Ishikawa (cell line): ENCODE measurements around the gene KCNQ1.

Experiments
- CEBPB ChIP-seq: IDR thresholded peaks from 2 replicates; pipeline ENCODE4 v1.6.1; 2012
- CREB1 ChIP-seq: IDR thresholded peaks from 2 replicates; pipeline ENCODE4 v1.6.1; 2012; ENCODE audit warnings: low read depth
- EGR1 ChIP-seq: IDR thresholded peaks from 2 replicates; pipeline ENCODE4 v1.6.1; 2012
- EP300 ChIP-seq: IDR thresholded peaks from 2 replicates; pipeline ENCODE4 v1.6.1; 2012; ENCODE audit warnings: borderline replicate concordance
- FOXM1 ChIP-seq: IDR thresholded peaks from 2 replicates; pipeline ENCODE4 v1.6.1; 2012; ENCODE audit warnings: low read depth, borderline replicate concordance
- NFIC ChIP-seq: IDR thresholded peaks from 2 replicates; pipeline ENCODE4 v1.6.1; 2012
- RAD21 ChIP-seq: IDR thresholded peaks from 2 replicates; pipeline ENCODE4 v1.6.1; 2012; ENCODE audit warnings: low read depth
- TAF1 ChIP-seq: IDR thresholded peaks from 2 replicates; pipeline ENCODE4 v1.6.1; 2012; ENCODE audit warnings: low read depth, mild to moderate bottlenecking
- TCF12 ChIP-seq: IDR thresholded peaks from 2 replicates; pipeline ENCODE4 v1.6.1; 2012; ENCODE audit warnings: low read depth
- TEAD4 ChIP-seq: IDR thresholded peaks from 2 replicates; pipeline ENCODE4 v1.6.1; 2012
- YY1 ChIP-seq: IDR thresholded peaks from 2 replicates; pipeline ENCODE4 v1.6.1; 2012; ENCODE audit warnings: low read depth
- ZBTB7A ChIP-seq: IDR thresholded peaks from 2 replicates; pipeline ENCODE4 v1.6.1; 2012; ENCODE audit warnings: low read depth
- TF ChIP-seq, protein P1 (sequence below): IDR thresholded peaks from 2 replicates; pipeline ENCODE4 v1.6.1; 2012
- TF ChIP-seq, protein P2 (sequence below): IDR thresholded peaks from 2 replicates; pipeline ENCODE4 v1.6.1; 2012
- TF ChIP-seq, protein P3 (sequence below): IDR thresholded peaks from 2 replicates; pipeline ENCODE4 v1.6.1; 2012; ENCODE audit warnings: low read depth, mild to moderate bottlenecking

The KCNQ1 gene

DNA sequence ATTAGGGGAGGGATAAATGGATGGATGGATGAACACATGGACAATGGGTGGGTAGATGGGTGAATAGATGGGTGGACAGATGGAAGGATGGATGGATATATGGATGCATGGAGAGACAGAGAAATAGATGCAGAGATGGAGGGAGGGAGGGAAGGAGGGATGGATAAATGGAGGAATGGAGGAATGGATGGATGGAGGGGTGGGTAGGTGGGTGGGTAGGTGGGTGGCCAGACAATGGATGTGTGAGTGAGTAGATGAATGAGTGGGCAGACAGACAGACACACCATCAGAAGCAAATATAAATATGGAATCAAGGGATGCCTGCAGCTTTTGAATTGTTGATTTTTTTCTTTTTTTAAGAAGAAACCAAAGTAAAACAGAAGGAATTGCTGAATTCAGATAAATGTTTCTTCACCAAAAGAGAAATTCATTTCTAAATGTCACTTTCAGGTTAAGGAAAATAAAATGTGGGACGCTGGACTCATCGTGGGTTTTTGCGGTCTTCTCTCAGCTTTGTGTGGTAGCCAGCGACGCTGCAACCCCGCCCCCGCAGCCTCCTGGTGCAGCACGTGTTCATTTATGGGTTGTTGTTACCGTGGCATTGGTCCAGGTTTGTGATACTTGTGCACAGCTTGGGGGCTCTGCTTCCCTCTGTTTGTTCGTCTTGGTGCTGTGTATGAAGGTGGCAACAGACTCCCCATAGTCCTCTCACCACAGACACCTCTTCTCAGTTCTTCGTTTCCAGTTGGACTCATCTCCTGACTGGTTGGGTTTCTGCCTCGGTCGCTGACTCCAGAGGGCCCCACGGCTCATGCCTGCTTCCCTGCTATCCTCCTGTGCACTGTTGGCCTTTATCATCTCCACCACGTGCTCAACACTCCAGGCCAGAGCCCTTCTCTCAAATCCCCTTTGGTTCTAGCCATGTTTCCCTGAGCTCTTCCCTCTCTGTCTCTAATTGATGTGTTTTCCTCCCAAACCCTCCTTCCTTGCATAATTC, 364.3 kb downstream of the KCNQ1 start:
- TF ChIP-seq CEBPB (no peak), TCF12 (no peak), TAF1 (no peak), CREB1 (no peak), NFIC (no peak), EGR1 (no peak), ZBTB7A (no peak), EP300 (no peak), RAD21 (no peak), YY1 (no peak)
- TF ChIP-seq, protein P1, sequence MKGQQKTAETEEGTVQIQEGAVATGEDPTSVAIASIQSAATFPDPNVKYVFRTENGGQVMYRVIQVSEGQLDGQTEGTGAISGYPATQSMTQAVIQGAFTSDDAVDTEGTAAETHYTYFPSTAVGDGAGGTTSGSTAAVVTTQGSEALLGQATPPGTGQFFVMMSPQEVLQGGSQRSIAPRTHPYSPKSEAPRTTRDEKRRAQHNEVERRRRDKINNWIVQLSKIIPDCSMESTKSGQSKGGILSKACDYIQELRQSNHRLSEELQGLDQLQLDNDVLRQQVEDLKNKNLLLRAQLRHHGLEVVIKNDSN = no peak
- TF ChIP-seq, protein P2, sequence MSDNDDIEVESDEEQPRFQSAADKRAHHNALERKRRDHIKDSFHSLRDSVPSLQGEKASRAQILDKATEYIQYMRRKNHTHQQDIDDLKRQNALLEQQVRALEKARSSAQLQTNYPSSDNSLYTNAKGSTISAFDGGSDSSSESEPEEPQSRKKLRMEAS = no peak

DNA sequence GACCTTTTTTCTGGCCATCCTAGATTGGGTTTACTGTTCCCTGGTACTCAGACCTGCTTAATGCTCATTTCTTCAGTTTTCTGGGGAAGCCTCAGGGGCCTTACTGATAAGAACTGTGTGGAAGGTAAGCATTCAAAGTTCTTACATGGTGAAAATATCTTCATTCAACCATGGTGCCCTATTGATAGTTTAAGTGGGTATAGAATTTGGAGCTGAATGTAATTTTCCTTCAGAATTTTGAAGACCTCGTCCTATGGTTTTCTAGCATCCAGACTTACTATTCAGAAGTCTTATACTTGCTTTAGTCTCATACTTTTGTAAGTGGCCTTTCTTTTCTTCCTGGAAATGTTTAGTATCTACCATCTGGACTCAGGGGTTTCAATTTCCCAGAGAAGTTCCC, 365.0 kb downstream of the KCNQ1 start:
- TF ChIP-seq RAD21 (no peak), EGR1 (no peak)
- TF ChIP-seq, protein P1 = no peak

DNA sequence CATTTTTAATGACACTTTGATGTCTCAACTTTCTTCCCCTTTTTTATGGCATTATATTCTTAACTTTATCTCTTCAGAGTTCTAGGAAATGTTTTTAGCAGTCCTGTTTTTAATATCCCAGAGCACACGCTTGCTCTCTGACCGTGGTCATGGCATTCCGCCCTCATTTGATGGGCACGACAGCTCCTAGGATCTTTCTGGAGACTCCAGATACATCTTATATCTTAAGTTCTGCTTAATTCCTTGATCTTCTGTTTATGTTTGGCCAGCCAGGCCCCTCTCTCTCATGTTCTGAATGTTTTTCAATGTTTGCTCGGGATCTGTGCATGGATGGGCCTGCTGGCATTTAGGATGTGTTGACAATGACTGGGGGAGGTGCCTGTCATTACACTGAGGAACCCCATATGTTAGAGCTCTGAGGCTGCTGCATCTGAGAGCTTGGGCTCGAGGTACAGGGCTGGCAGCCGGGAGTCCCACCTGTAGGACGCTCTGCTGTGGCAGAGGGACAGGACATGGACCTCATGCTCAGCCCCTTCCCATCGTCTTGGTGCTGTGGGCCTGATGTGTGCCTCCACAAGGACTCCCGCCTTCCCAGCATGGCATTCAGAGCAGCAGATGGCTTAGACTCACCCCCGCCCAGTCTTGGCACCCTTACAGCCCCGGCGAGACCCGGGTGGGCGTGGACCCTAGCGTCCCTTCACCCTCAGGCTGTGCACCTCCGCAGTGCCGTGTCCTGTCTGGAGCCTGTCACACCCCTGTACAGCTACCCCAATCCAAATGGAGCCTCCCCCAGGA, 365.8 kb downstream of the KCNQ1 start:
- TF ChIP-seq TEAD4 (no peak), EP300 (no peak), EGR1 (no peak), CEBPB (no peak), TAF1 (no peak), RAD21 (no peak), ZBTB7A (no peak), YY1 (no peak), NFIC (no peak), FOXM1 (no peak), CREB1 (no peak), TCF12 (no peak)
- TF ChIP-seq, protein P3, sequence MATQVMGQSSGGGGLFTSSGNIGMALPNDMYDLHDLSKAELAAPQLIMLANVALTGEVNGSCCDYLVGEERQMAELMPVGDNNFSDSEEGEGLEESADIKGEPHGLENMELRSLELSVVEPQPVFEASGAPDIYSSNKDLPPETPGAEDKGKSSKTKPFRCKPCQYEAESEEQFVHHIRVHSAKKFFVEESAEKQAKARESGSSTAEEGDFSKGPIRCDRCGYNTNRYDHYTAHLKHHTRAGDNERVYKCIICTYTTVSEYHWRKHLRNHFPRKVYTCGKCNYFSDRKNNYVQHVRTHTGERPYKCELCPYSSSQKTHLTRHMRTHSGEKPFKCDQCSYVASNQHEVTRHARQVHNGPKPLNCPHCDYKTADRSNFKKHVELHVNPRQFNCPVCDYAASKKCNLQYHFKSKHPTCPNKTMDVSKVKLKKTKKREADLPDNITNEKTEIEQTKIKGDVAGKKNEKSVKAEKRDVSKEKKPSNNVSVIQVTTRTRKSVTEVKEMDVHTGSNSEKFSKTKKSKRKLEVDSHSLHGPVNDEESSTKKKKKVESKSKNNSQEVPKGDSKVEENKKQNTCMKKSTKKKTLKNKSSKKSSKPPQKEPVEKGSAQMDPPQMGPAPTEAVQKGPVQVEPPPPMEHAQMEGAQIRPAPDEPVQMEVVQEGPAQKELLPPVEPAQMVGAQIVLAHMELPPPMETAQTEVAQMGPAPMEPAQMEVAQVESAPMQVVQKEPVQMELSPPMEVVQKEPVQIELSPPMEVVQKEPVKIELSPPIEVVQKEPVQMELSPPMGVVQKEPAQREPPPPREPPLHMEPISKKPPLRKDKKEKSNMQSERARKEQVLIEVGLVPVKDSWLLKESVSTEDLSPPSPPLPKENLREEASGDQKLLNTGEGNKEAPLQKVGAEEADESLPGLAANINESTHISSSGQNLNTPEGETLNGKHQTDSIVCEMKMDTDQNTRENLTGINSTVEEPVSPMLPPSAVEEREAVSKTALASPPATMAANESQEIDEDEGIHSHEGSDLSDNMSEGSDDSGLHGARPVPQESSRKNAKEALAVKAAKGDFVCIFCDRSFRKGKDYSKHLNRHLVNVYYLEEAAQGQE = no peak
- TF ChIP-seq, protein P2 = no peak
- TF ChIP-seq, protein P1 = no peak

DNA sequence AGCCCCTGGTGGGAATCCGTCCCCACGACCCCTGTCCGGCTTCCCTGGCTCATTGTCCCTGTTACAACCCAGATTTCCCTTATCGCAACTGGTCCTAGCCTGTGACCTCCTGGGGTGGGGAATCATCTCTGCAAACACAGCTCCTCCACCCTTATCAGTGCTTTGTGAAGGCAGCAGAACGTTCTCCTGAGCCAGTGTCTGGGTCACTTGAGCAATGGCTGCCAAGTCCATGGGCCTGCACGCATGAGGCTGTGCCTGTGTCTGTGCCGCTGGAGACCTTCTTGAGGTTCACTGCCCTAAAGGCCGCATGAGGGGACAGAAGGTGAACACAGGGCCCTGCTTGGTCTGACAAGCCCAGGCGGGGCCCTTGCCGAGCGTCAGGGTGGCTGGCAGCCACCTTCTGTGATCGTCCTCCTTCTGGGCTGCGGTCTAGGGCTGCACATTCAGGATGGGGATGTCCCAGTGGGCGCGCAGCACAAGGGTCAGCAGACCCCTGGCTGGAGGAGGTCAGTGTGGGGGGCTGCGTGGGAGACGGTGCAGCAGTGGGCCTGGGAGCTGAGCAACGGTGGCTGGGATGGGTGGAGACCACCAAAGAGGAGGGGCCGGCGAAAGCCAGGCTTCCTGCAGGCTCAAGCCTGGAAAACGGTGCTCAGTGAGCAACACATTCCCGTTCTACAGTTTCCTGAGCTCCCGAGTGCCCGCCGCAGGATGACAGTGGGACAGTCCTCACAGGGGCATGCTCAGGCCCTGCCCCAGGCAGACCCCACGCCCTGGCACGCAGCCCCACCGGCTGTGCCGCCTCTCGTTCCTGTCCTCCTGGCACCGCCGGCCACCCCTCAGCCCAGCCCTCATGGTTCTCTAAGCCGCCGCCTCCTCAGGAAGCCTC, 366.6 kb downstream of the KCNQ1 start:
- TF ChIP-seq TEAD4 = no peak
- no peak for TF ChIP-seq CREB1
- TF ChIP-seq EP300 = no peak
- TF ChIP-seq, protein P2 = no peak
- TF ChIP-seq RAD21 = no peak
- no peak for TF ChIP-seq ZBTB7A
- no peak for TF ChIP-seq EGR1
- no peak for TF ChIP-seq NFIC
- TF ChIP-seq TAF1 = no peak
- TF ChIP-seq, protein P1 = no peak
- TF ChIP-seq CEBPB = no peak
- TF ChIP-seq YY1 = no peak
- no peak for TF ChIP-seq FOXM1
- TF ChIP-seq TCF12 = no peak
- TF ChIP-seq, protein P3 = no peak
